Suppressor macrophage (primary cell): ENCODE measurements around the gene ANTXR1.
A peak's percentile ranks its signal among the peaks of the same experiment; 100 is the strongest.

Experiments
- DNase-seq, 4 experiments: peaks; one replicate each; pipeline ENCODE4 v3.0.0-alpha.2; 2020 to 2022
- total RNA-seq, 17 experiments: gene quantifications; one replicate each; lab custom pipeline; 2026; ENCODE audit warnings: mixed read lengths in 6 of 17, inconsistent platforms in 3 of 17; lab: John Stamatoyannopoulos, UW

ANTXR1 gene
- 0.07 to 7.0 (median 0.50) reads per million in 17 experiments for total RNA-seq

DNA sequence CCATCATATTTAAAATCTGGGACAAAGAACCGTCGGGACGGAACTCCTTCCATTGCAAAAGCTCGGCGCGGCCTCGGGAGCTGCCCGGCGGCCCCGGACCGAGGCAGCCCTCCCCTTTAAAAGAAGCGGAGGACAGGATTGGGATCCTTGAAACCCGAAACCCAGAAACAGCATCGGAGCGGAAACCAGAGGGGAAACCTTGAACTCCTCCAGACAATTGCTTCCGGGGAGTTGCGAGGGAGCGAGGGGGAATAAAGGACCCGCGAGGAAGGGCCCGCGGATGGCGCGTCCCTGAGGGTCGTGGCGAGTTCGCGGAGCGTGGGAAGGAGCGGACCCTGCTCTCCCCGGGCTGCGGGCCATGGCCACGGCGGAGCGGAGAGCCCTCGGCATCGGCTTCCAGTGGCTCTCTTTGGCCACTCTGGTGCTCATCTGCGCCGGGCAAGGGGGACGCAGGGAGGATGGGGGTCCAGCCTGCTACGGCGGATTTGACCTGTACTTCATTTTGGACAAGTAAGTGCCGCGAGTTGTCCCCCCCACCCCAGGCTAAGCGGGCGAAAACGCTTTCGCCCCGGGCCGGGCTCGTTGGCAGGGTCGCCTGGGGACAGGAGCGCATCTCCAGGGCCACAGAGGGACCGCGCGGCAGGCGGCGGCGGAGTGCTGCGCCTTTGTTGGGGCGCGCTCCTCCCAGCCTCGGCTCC lies at the start of gene ANTXR1:
Gene ANTXR1, plus strand, starts transcription at position 38 of the 698 bp plus-strand sequence. Its CDS starts 321 bp downstream, at position 359.
- peak; percentile 14 to 56 (median 26) for DNase-seq

DNA sequence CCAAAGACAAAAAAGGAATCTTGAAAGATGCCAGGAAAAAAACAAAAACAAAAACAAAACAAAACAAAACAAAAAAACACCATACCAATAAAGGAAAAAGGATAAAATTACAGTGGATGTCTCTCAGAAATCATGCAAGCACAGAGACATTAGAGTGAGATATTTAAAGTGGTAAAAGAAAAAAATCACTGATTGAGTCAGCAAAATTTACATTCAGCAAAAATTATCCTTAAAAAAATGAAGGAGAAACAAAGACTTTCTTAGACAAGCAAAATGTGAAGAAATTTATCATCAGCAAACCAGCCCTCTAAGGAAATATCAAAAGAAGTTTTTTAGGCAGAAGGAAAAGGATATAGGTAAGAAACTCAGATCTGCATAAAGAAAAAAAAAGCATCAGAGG lies 48.7 kb upstream of the ANTXR1 start:
- DNase-seq = no peak

DNA sequence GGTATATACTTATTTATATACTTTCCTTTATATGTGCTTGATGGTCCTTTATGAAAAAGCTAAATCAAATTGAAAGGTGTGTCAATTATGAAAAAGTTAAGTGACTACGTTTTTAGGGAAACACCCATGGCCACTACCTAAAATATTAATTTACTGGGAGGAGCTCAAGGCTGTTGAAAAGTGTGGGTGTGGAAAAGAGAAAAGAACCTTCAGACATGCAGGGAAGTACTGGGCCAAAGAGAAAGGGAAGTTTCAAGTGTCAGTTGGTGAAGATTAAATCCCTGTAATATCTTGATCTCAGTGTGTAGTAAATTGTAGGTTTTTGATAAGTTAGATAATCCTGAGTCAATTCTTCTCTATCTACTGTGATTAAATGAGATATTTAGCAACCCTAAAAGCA lies 44.8 kb upstream of the ANTXR1 start:
- DNase-seq = peak; percentile 8 to 68 (median 46)

DNA sequence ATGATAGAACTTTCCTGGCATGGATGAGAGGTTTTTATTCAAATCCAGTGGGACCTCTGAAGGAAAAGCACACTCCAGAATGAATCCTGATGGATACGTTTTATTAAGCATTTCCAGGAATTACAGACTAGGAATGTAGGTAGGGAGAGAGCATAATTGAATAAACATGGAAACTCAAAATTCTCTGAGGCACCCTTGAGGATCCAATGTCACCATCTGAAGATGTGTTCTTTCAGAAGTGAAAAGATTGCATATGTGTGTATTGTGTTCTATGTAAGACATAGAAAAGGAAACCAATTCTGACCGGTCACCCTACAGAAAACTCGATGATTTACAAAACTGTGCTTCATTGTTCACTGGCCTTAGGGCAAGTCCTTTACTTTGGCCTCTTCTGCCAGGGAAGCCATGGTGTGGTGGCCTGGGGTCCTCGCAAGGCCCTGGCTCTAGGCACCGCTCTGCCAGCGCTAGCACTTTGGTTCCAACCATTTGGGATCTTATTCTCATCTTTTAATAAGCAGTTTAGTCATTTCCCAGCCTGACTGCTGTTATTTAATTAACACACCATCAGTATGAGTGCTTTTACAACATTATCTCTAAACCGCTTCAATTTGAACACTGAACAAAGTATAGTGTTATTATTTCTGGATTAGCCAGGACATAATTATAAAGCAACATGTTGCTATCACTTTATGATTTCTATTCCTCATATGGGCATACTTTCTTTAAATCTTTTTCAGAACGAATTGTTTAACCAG lies 43.1 kb upstream of the ANTXR1 start:
- DNase-seq = no peak

DNA sequence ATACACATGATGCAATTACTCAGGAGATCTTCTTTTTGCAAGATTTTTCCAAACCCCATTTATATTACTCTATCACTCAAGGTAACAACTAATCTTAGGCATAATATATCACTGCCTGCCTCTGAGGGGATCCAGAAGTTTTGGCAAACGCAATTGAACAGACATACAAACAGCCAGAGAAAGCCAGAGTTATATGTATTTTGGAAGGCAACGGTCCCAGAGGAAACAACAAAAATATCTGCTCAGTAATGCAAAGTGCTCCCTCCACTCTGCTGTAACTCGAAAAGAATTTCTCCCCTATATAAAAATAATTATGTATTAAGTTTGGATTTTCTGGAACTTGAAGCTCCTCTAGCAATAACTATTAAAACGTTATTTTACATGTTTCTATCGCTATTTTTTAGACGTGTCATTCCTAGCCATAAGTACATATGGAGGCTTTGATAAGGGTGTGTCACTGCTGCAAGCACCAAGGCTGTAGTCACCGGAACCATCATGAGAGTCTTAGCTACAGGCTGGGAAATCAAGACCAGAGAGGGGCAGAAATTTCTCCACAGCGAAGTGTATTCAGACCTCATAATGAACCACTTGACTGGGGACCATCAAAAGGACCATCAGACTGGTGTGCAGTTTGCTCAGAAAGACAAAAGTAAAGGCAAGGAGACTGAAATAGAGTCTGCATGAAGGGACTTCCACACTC lies 42.3 kb upstream of the ANTXR1 start:
- DNase-seq = no peak

DNA sequence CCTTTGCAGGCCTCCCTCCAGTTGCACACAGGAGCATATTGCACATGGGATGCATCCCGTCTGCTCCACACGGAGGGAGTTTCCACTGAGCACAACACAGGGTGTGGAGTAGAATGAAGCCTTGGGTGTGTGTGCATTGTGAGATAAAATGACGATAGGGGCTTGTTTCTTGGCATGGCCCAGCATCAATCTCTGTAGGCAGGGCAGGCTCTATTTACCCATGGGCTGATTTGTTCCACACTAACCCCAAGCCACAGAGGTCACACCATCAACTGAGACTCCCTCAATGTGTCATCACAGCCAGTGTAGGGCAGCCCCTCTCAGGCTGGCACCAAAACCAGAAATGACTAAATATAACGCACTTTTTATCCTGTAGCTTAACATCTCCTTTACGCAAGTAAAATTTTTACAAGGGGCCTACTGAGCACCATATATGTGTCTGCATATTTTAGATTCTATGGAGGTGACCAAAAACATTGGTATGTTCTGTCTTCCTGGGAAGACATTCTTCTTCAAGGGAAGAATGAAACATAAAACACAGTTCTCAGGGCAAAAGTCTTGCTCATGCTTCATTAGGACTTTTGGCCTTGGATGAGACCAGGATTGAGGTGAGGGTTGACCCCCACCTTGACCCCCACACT lies 41.3 kb upstream of the ANTXR1 start:
- no peak for DNase-seq

DNA sequence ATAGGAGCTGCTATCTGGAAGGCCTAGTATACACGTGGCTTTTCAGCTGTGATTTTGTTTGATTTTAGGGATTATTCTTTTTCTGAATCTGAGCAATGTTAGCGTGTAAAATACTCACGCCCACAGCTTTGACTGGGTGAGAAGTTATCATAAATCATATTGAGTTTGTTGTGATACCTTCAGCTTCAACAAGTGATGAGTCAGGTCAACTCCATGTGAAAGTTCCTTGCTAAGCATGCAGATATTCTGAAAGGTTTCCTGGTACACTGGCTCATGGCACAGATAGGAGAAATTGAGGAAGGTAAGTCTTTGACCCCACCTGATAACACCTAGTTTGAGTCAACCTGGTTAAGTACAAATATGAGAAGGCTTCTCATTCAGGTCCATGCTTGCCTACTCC lies 38.7 kb upstream of the ANTXR1 start, which contains the start of gene GKN1:
Gene GKN1, plus strand, starts transcription at position 386 of the 400 bp plus-strand sequence. CDS start 42 bp downstream, outside the sequence.
- DNase-seq = no peak

DNA sequence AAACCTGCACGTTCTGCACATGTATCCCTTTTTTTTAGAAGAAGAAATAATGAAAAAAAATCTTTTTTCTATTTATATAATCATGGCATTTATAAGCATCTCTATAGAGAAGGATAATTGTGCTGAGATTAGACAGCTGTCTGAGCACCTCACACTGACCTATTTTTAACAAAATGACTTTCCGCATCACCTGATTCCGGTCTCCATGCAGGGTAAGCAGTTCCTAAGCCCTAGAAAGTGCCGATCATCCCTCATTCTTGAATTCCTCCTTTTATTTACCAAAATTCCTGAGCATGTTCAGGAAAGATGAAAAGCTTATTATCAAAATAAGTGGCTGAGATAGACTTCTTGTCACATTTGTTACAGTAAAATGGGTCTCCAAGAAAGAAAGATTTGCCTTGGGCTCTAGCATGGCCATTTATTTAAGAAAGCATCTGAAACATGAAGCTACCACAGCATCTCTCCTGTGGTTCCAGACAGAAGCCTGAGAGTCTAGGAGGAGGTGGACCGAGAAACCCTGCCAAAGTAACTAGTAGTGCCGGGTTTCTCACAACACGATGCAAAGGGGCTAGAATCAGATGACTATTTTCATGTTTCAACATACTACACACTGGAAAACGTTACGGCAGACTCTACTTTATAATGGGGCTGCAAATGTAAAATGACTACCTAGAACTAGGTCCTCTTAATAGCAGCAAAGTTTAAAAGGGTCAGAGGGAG lies 37.9 kb upstream of the ANTXR1 start:
- no peak for DNase-seq

DNA sequence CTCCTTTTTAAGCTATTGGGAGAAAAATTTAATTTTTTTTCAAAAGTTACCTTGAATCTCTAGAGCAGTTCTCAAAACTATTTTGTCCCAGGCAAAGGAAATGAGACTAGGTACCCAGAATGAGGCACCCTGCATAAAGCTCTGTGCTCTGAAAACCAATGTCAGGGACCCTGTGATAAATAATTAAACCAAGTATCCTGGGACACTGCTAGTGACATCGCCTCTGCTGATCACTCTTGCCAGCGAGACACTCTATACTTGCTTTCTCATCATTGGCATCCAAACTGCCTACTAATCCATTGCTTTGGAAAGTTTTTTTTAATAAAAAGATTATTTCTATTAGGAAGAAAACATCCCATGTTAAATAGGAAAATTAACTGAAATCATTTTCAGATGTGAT lies 37.1 kb upstream of the ANTXR1 start:
- DNase-seq = no peak

DNA sequence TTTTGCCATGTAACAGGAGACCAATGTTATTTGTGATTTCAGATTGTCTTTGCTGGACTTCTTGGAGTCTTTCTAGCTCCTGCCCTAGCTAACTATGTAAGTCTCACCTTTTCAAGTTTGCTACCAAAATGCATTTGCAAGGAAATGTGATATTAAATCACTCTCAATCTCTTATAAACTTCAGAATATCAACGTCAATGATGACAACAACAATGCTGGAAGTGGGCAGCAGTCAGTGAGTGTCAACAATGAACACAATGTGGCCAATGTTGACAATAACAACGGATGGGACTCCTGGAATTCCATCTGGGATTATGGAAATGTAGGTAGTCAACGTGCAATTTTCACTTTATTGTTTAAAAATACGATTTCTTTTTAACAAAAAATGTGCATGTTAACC lies 35.5 kb upstream of the ANTXR1 start:
- DNase-seq = no peak

DNA sequence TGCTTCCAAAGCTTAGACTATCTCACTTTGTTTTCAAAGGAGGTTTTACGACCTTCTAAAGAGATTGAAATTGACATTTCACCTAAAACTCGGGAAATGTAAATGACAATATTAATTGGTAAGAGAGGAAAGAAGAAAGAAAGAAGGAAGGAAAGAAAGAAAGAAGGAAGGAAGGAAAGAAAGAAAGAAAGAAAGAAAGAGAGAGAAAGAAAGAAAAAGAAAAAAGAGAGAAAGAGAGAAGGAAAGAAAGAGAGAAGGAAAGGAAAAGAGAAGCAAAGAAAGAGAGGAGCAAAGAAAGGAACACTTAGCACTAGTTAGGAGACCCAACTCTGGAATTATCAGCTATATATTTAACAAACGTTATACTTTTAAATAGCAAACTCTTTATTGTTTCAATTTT lies 34.9 kb upstream of the ANTXR1 start:
- DNase-seq = no peak

DNA sequence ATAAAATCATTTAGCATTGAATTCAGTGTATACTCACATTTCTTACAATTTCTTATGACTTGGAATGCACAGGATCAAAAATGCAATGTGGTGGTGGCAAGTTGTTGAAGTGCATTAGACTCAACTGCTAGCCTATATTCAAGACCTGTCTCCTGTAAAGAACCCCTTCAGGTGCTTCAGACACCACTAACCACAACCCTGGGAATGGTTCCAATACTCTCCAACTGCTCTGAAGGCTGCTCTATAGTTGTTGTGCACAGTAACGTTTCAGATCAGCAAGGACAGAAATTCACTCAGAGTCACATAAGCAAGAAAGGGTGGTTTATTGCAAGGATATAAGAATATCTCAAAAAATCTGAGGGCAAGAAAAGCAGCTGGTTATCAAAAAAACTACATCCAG lies 32.0 kb upstream of the ANTXR1 start:
- DNase-seq = no peak

DNA sequence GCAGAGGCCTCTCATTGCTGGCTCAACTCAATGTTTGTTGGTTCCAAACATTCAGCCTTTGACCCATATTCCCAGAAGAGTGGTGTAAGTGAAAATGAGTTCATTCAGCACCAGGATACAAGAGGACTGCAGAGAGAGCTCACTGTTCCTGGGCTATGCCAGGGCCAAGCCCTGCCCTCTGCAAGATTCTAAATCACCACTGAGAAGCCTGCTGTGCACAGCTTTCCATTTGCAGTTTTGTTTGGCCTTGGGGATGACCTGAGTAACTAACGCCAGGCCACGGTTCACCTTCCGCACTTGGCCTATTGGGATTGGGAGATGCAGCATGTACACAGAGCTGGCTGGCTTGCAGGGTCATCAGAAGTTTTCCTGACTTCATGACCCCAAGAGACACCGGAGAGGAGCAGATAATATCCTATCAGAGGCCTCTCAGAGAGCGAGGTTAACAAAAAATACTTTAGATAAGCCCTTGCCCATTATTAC lies 25.9 kb upstream of the ANTXR1 start:
- DNase-seq = no peak

DNA sequence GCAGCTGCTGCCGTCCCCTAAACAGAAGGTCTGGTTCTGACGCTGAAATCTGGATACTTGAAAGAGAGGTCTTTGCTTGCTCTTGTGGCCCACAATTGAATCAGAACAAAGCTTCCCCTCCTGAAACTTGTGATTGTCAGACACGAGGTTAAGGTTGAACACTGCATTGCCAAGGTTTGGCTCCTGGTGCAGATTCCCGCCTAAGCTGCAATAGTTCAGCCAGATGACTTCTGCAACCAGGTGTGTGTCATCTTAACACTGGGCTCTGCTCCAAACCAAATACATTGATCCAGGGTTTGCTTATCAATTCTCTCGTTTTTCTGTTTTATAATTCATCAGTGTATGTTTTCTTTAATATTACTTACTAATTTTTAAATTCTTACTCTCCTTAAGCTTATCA lies 23.9 kb upstream of the ANTXR1 start:
- DNase-seq = no peak

DNA sequence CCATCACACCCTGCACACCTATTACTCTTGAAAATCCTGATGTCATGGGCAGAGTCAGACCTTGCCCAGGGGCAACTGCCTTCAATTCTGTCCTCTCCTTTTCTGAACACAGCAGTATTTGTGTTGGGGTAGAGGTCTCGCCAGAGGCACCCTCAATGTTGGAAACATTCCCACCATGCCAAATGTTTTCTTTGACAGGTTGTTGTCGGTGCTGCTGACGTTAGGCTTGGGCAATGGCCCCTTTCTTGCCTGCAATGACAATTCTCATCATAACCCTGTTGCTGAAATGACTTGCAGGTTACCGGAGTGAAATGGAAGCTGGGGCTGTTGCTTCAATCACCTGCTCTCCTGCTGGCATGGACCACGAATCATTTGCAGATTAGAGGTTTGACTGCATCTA lies 20.6 kb upstream of the ANTXR1 start:
- no peak for DNase-seq

DNA sequence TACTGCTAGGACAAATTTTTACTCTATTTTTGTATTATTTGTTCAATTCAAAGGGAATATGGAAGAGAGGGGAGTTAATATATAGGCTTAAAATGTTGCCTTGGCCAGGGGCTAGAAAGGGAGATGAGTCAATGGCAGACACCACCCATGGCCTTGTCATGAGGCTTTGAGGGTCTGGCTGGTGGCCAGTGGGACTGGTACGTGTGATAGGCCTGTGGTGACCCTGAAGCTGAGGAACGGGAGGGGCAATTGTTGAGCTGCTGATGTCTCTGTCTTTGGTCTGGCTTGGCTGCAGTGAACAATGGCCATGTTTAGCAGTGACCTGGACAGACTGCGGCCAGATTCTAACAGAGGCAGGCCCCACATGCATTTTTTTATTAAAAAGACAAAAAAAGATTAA lies 20.0 kb upstream of the ANTXR1 start:
- DNase-seq = no peak

DNA sequence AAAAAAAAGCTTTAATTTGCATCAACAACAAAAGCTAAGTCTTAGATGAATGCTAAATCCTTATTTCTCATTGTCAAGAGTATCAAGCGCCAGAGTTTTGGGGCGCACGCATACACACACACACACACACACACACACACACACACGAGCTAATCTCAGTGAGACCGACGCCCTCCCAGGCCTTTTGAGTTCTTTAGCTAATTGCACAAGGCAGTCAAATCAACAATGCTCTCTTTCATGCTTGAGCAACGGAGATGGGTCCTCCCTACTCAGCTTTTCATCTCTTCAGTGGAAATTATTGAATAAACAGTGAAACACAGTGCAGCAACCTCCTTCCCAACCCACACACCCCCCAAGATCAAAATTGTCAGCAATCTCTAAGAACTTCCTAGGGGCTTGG lies 19.3 kb upstream of the ANTXR1 start:
- no peak for DNase-seq

DNA sequence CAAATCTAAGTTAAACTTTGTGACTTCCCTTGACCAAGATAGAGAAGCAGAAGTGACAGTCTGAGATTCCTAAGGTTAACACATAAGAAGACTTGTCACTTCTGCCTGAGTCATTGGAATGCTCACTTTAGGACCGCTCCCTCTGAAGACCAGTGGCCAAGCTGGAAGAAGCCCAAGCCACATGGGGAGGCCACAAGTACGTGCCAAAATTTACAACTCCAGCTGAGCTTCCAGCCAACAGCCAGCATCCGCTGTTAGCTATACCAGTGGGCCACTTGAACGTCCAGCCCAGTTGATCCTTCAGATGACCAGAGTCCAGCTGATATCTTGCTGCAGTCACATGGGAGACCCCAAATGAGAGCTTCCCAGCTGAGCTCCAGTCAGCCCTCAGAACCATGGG lies 18.1 kb upstream of the ANTXR1 start:
- peak; percentile 37 to 58 (median 56) for DNase-seq

DNA sequence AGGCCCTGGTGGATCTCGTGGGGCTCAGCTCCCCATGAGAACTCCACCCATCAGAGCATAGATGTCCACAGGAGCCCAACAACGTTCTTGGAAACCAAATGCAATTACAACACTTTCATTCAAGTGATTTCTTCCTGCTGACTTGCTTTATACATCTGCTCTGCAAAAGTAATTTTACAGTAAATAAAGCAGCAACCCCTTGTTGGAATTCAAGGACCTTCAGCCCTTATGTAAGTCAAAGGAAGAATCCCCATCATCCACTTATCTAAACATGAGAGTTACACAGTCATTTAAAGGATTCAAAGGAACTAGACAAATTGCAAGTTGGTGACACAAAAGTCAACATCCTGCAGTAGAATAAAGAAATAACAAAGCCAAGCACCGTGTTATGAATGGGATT lies 17.1 kb upstream of the ANTXR1 start:
- DNase-seq = no peak

DNA sequence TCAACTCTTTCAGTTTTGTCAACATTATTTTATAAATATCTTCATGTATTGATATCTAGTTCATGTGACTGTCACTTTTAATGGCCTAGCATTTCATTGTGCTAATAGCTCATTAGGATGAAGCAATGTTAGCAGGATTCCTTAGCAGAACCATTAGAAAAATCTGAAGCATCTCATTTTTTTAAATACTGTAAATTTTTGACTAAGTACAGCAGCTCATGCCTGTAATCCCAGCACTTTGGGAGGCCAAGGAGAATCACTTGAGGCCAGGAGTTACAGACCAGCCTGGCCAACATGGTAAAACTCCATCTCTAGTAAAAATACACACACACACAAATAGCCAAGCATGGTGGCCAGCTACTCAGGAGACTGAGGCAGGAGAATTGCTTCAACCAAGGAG lies 15.6 kb upstream of the ANTXR1 start:
- DNase-seq = no peak

DNA sequence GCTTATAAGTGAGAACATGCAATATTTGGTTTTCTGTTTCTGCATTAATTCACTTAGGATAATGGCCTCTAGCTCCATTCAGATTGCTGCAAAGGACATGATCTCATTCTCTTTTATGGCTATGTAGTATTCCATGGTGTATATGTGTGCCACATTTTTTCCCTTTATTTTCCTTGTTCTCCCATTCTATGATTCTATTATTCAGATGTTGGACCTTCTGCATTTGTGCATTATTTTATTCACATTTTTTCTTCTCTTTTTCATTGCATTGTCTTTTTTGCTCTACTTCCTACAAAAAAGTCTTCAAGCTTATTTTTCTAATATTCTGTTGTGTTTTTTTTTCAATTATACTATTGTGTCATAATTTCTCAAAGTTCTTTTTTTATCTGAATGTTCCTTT lies 11.1 kb upstream of the ANTXR1 start:
- no peak for DNase-seq

DNA sequence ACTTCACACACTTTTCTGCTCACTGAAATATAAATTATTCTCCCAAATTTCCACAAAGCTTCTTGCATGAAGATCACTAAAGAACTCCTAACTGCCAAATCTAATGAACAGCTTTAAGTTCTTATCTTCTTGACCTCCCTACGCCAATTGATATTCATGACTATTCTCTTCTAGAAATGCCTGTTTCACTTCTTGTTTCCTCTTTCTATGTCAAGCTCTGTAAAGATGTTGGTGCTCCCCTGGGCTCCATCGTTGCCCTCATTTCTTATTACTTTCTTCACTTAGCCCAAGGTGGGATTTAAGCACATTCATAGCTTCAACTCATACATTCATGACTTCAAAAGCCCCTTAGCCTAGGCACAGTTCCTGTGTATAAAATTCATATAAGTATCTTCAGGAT lies 9.2 kb upstream of the ANTXR1 start:
- no peak for DNase-seq
